DND-41 (cell line): ENCODE measurements around the gene GCAT.

Experiments used
- EZH2 ChIP-seq: IDR thresholded peaks from 3 replicates; pipeline ENCODE4 v1.6.1; 2012; ENCODE audit warnings: borderline replicate concordance, low read depth, mild to moderate bottlenecking, moderate library complexity, low read length, inconsistent platforms; ENCODE audit not compliant: severe bottlenecking
- TF ChIP-seq, protein P1 (sequence below): IDR thresholded peaks from 2 replicates; pipeline ENCODE4 v1.5.1; 2012; ENCODE audit warnings: borderline replicate concordance, low read length, moderate library complexity, mild to moderate bottlenecking; ENCODE audit not compliant: poor library complexity, severe bottlenecking; ENCODE audit errors: extremely low read depth

DNA sequence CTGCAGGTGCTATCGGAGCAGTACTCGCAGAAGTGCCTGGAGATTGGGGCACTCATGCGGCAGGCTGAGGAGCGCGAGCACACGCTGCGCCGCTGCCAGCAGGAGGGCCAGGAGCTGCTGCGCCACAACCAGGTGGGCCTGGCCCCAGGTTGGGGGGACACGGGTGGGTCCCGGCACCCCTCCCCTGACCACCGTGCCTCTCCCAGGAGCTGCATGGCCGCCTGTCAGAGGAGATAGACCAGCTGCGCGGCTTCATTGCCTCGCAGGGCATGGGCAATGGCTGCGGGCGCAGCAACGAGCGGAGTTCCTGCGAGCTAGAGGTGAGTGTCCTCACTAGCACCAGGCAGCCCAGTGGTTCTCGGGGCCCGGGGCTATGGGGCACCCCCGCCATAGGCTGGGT lies 38.7 kb upstream of the GCAT start:
- TF ChIP-seq, protein P1, sequence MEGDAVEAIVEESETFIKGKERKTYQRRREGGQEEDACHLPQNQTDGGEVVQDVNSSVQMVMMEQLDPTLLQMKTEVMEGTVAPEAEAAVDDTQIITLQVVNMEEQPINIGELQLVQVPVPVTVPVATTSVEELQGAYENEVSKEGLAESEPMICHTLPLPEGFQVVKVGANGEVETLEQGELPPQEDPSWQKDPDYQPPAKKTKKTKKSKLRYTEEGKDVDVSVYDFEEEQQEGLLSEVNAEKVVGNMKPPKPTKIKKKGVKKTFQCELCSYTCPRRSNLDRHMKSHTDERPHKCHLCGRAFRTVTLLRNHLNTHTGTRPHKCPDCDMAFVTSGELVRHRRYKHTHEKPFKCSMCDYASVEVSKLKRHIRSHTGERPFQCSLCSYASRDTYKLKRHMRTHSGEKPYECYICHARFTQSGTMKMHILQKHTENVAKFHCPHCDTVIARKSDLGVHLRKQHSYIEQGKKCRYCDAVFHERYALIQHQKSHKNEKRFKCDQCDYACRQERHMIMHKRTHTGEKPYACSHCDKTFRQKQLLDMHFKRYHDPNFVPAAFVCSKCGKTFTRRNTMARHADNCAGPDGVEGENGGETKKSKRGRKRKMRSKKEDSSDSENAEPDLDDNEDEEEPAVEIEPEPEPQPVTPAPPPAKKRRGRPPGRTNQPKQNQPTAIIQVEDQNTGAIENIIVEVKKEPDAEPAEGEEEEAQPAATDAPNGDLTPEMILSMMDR: no peak
- TF ChIP-seq EZH2: no peak
